ENCODE results near the gene ADAMTSL3. TPM values are rescaled to one million over a fixed set of nuclear protein-coding genes. Genes with fewer than 3 reads are reported as not detected.

The ADAMTSL3 gene
- total RNA-seq, 2 experiments from 2014 or later, result not detected

- Histone ChIP-seq H3K9me3 (ENCODE audit: control insufficient read depth in 1 of 2, insufficient read depth in 1 of 2, low read length in 2 of 2) (peaks cover 0 to 4% of the 10 kb centered on the region in 2 experiments), H3K36me3 (ENCODE audit: insufficient read depth, low read length) (no peaks in the 10 kb centered on the region), H3K27ac (ENCODE audit: low read depth in 1 of 2, low read length in 2 of 2) (no peak overlapping the region), H3K4me1 (ENCODE audit: insufficient read depth, low read length) (no peaks in the 10 kb centered on the region), H3K27me3 (ENCODE audit: control insufficient read depth in 1 of 2, insufficient read depth in 2 of 2, low read length in 2 of 2) (no peaks in the 10 kb centered on the region), H3K4me3 (ENCODE audit: low read length) (no peak overlapping the region)
- no peaks in the 10 kb centered on the region for H3K36me3 Mint-ChIP-seq (ENCODE audit: low read depth)
- no peak overlapping the region for H3K27ac Mint-ChIP-seq
- POLR2A ChIA-PET, result no interaction called here
- CTCF ChIA-PET, result no interaction called here
- no peak for ATAC-seq (ENCODE audit: poor library complexity)
- H3K4me3 Mint-ChIP-seq, result no peak overlapping the region
- H3K27me3 Mint-ChIP-seq, result peaks cover 4% of the 10 kb centered on the region
- no peaks in the 10 kb centered on the region for H3K4me1 Mint-ChIP-seq (ENCODE audit: low read depth)
- H3K9me3 Mint-ChIP-seq, result no peaks in the 10 kb centered on the region
- DNase-seq, result no peak
- intact Hi-C loops (cut with DNase I, micrococcal nuclease), result no loop called here
- TF ChIP-seq, protein P1, sequence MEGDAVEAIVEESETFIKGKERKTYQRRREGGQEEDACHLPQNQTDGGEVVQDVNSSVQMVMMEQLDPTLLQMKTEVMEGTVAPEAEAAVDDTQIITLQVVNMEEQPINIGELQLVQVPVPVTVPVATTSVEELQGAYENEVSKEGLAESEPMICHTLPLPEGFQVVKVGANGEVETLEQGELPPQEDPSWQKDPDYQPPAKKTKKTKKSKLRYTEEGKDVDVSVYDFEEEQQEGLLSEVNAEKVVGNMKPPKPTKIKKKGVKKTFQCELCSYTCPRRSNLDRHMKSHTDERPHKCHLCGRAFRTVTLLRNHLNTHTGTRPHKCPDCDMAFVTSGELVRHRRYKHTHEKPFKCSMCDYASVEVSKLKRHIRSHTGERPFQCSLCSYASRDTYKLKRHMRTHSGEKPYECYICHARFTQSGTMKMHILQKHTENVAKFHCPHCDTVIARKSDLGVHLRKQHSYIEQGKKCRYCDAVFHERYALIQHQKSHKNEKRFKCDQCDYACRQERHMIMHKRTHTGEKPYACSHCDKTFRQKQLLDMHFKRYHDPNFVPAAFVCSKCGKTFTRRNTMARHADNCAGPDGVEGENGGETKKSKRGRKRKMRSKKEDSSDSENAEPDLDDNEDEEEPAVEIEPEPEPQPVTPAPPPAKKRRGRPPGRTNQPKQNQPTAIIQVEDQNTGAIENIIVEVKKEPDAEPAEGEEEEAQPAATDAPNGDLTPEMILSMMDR (IDR thresholded peaks at IDR 0.05), result no peak
Measured at GRCh38 chr15:83764201-83764838, 110.4 kb downstream of the ADAMTSL3 start.

GRCh38 chr15:83766339-83766738 lies 112.4 kb downstream of the ADAMTSL3 start:
- Histone ChIP-seq H3K27ac (ENCODE audit: low read depth in 1 of 2, low read length in 2 of 2) (no peak overlapping the region), H3K4me3 (ENCODE audit: low read length) (no peak overlapping the region), H3K9me3 (ENCODE audit: control insufficient read depth in 1 of 2, insufficient read depth in 1 of 2, low read length in 2 of 2) (peaks cover 0 to 3% of the 10 kb centered on the region in 2 experiments), H3K4me1 (ENCODE audit: insufficient read depth, low read length) (no peaks in the 10 kb centered on the region), H3K27me3 (ENCODE audit: control insufficient read depth in 1 of 2, insufficient read depth in 2 of 2, low read length in 2 of 2) (no peaks in the 10 kb centered on the region), H3K36me3 (ENCODE audit: insufficient read depth, low read length) (no peaks in the 10 kb centered on the region)
- intact Hi-C loops (cut with DNase I, micrococcal nuclease), result no loop called here
- Mint-ChIP-seq H3K4me3 (no peak overlapping the region), H3K4me1 (ENCODE audit: low read depth) (no peaks in the 10 kb centered on the region), H3K27me3 (peaks cover 4% of the 10 kb centered on the region), H3K9me3 (no peaks in the 10 kb centered on the region), H3K27ac (no peak overlapping the region), H3K36me3 (ENCODE audit: low read depth) (no peaks in the 10 kb centered on the region)
- DNase-seq (no peak), ATAC-seq (ENCODE audit: poor library complexity) (no peak)
- TF ChIP-seq, protein P1 (IDR thresholded peaks at IDR 0.05), result no peak
- ChIA-PET CTCF (no interaction called here), POLR2A (no interaction called here)

DNA sequence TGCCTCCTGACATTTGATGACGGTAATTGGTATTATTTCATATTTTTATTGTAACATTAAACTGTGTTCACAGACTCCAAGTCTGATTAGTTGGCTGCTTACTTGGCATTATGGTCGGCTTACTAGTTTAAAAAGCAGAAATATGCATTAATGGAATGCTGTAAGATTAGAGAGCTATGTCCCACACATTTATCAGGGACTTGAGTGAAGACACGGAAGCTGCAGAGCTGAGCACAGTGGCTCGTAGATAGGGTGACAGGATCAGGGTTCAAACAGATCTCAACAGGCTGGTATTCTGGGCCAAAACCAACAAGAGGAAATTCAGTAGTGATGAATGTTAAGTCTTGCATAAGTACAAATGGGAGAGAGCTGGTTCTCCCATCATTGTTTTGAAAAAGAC lies 113.8 kb downstream of the ADAMTSL3 start:
- Mint-ChIP-seq H3K36me3 (ENCODE audit: low read depth) (no peaks in the 10 kb centered on the region), H3K4me3 (no peak overlapping the region), H3K9me3 (peaks cover 2% of the 10 kb centered on the region), H3K4me1 (ENCODE audit: low read depth) (no peaks in the 10 kb centered on the region), H3K27ac (no peak overlapping the region), H3K27me3 (peaks cover 4% of the 10 kb centered on the region)
- Histone ChIP-seq H3K27ac (ENCODE audit: low read depth in 1 of 2, low read length in 2 of 2) (no peak overlapping the region), H3K27me3 (ENCODE audit: control insufficient read depth in 1 of 2, insufficient read depth in 2 of 2, low read length in 2 of 2) (no peaks in the 10 kb centered on the region), H3K36me3 (ENCODE audit: insufficient read depth, low read length) (no peaks in the 10 kb centered on the region), H3K4me1 (ENCODE audit: insufficient read depth, low read length) (no peaks in the 10 kb centered on the region), H3K4me3 (ENCODE audit: low read length) (no peak overlapping the region), H3K9me3 (ENCODE audit: control insufficient read depth in 1 of 2, insufficient read depth in 1 of 2, low read length in 2 of 2) (peaks cover 0 to 3% of the 10 kb centered on the region in 2 experiments)
- ATAC-seq (ENCODE audit: poor library complexity), result no peak
- ChIA-PET POLR2A (no interaction called here), CTCF (no interaction called here)
- intact Hi-C loops (cut with DNase I, micrococcal nuclease), result no loop called here
- no peak for DNase-seq
- TF ChIP-seq, protein P1 (IDR thresholded peaks at IDR 0.05), result no peak
